Measurements from ENCODE around the gene SIMC1. TPM values are rescaled to one million over a fixed set of nuclear protein-coding genes. Genes with fewer than 3 reads are reported as not detected.
A peak's percentile ranks its signal among the peaks of the same experiment; 100 is the strongest.
"Not testable (repeated sequence)": the region's sequence is repeated elsewhere in the genome, so short reads cannot be mapped to it uniquely, and the experiment has no call there.

SIMC1 gene
- total and polyA plus RNA-seq, 2 of the 4 experiments (the other 2 are of a cell fraction), result 8.2 to 11.7 TPM

GRCh38 chr5:176194238-176195083 is 43.8 kb upstream of the SIMC1 start:
- H3K9ac ChIP-seq (ENCODE audit: low read depth, low read length); H2AK9ac ChIP-seq (replicated peaks; ENCODE audit: low read depth, low read length, poor library complexity); H3K56ac ChIP-seq (ENCODE audit: extremely low read depth, insufficient read depth, low read length); H2BK5ac ChIP-seq (ENCODE audit: low read depth, low read length, poor library complexity, severe bottlenecking); H3K23ac ChIP-seq (ENCODE audit: low read depth, low read length); H3K79me1 ChIP-seq (ENCODE audit: low read depth in 1 of 2, low read length in 2 of 2); H2BK20ac ChIP-seq (ENCODE audit: low read depth, low read length); H3K4me1 ChIP-seq (ENCODE audit: control insufficient read depth, insufficient read depth, low read length); H2AFZ ChIP-seq (replicated peaks; ENCODE audit: low read length, poor library complexity); dilution Hi-C loops (cut with HindIII; ENCODE audit: low sequenced_read_pairs, unreplicated experiment); H4K20me1 ChIP-seq (ENCODE audit: insufficient read depth, low read length); H3K9me1 ChIP-seq (ENCODE audit: insufficient read depth, low read length); H3K18ac ChIP-seq (ENCODE audit: low read depth, low read length); H2BK120ac ChIP-seq (ENCODE audit: low read depth, low read length); H3K27me3 ChIP-seq (ENCODE audit: control insufficient read depth, insufficient read depth, low read length); H3K4ac ChIP-seq (ENCODE audit: low read depth, low read length); CTCF ChIA-PET; POLR2A ChIA-PET (ENCODE audit: unreplicated experiment); BruUV-seq (replicated peaks); intact Hi-C loops (cut with micrococcal nuclease); H4K5ac ChIP-seq (ENCODE audit: low read depth, low read length); H3K4me3 ChIP-seq (ENCODE audit: insufficient read depth, low read depth, low read length); H4K91ac ChIP-seq (ENCODE audit: insufficient read depth, low read depth, low read length); H3K27ac ChIP-seq (ENCODE audit: insufficient read depth, low read length); H3K9me3 ChIP-seq (ENCODE audit: control insufficient read depth, insufficient read depth, low read length); H2BK15ac ChIP-seq (ENCODE audit: low read depth, low read length); H2AK5ac ChIP-seq (ENCODE audit: low read depth, low read length); in situ Hi-C loops (cut with MboI; ENCODE audit: low sequenced_read_pairs); H3K14ac ChIP-seq (replicated peaks; ENCODE audit: low read depth, low read length); DNase-seq; H4K8ac ChIP-seq (ENCODE audit: low read depth in 2 of 2, low read length in 2 of 2); H3K36me3 ChIP-seq (ENCODE audit: control insufficient read depth, insufficient read depth, low read length): not testable (repeated sequence)
- peak; percentile 55 for ATAC-seq (ENCODE audit: low read depth)
- peak overlapping the region; percentile 58; the same call in 1 of the 2 replicates for H3K4me2 ChIP-seq (ENCODE audit: low read depth, low read length)
- WGBS, 2 experiments (ENCODE audit: extremely low coverage in 2 of 2, insufficient read length in 1 of 2), result no CpG with 5 or more reads among the region's 67 CpGs

DNA sequence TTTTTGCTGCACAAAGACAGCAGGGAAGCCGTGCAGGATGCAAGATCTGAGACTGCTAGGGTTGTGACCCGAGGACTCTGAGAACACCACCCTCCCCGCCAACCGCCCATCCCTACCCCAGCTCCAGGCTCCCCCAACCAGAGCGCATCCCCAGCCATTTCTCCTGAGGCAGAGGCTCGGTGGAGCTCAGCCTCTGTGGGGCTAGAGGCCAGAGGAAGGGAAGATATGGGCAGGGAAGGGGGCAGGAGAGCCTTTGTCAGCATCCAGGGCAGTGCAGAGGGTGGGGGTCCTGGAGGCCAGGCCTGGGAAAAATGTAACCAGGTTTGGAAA is 43.2 kb upstream of the SIMC1 start:
- H3K36me3 ChIP-seq (ENCODE audit: control insufficient read depth, insufficient read depth, low read length); dilution Hi-C loops (cut with HindIII; ENCODE audit: low sequenced_read_pairs, unreplicated experiment); H2BK20ac ChIP-seq (ENCODE audit: low read depth, low read length); POLR2A ChIA-PET (ENCODE audit: unreplicated experiment); H3K27ac ChIP-seq (ENCODE audit: insufficient read depth, low read length); H2AK9ac ChIP-seq (replicated peaks; ENCODE audit: low read depth, low read length, poor library complexity); H3K9me1 ChIP-seq (ENCODE audit: insufficient read depth, low read length); BruUV-seq (replicated peaks); H2AK5ac ChIP-seq (ENCODE audit: low read depth, low read length); H3K23ac ChIP-seq (ENCODE audit: low read depth, low read length); H3K4ac ChIP-seq (ENCODE audit: low read depth, low read length); H3K4me1 ChIP-seq (ENCODE audit: control insufficient read depth, insufficient read depth, low read length); H3K56ac ChIP-seq (ENCODE audit: extremely low read depth, insufficient read depth, low read length); H3K4me2 ChIP-seq (ENCODE audit: low read depth, low read length); H4K5ac ChIP-seq (ENCODE audit: low read depth, low read length); H4K20me1 ChIP-seq (ENCODE audit: insufficient read depth, low read length); H2BK120ac ChIP-seq (ENCODE audit: low read depth, low read length); H2BK15ac ChIP-seq (ENCODE audit: low read depth, low read length); H3K9ac ChIP-seq (ENCODE audit: low read depth, low read length); H3K4me3 ChIP-seq (ENCODE audit: insufficient read depth, low read depth, low read length); in situ Hi-C loops (cut with MboI; ENCODE audit: low sequenced_read_pairs); H4K8ac ChIP-seq (ENCODE audit: low read depth in 2 of 2, low read length in 2 of 2); H3K14ac ChIP-seq (replicated peaks; ENCODE audit: low read depth, low read length); H2BK5ac ChIP-seq (ENCODE audit: low read depth, low read length, poor library complexity, severe bottlenecking); H3K9me3 ChIP-seq (ENCODE audit: control insufficient read depth, insufficient read depth, low read length); H3K27me3 ChIP-seq (ENCODE audit: control insufficient read depth, insufficient read depth, low read length); intact Hi-C loops (cut with micrococcal nuclease); DNase-seq; H2AFZ ChIP-seq (replicated peaks; ENCODE audit: low read length, poor library complexity); H3K18ac ChIP-seq (ENCODE audit: low read depth, low read length); CTCF ChIA-PET; H4K91ac ChIP-seq (ENCODE audit: insufficient read depth, low read depth, low read length); H3K79me1 ChIP-seq (ENCODE audit: low read depth in 1 of 2, low read length in 2 of 2); ATAC-seq (ENCODE audit: low read depth): not testable (repeated sequence)
- WGBS, 2 experiments (ENCODE audit: extremely low coverage in 2 of 2, insufficient read length in 1 of 2), result no CpG with 5 or more reads among the region's 6 CpGs

Data from IMR-90 (cell line).